SK-N-MC (cell line): ENCODE data around the gene PPFIA4.
"Not testable (repeated sequence)": the region's sequence is repeated elsewhere in the genome, so short reads cannot be mapped to it uniquely, and the experiment has no call there.

ENCODE experiments used
- EZH2 ChIP-seq: fragments of 200-600 bp; sonication (generic); IDR thresholded peaks from one replicate; pipeline ENCODE4 v1.6.1; 2017; ENCODE audit warnings: antibody characterized with exemption
- POLR2AphosphoS5 ChIP-seq: IDR thresholded peaks from 2 replicates; pipeline ENCODE4 v1.6.1; 2012; ENCODE audit warnings: mild to moderate bottlenecking, low read depth, low read length, borderline replicate concordance

GRCh38 chr1:202986120-202986519, 40.2 kb upstream of the PPFIA4 start:
- TF ChIP-seq POLR2AphosphoS5, EZH2: not testable (repeated sequence)
